HG03342 (cell line): Measurements from ENCODE around the gene KLHDC4.
"Not testable (repeated sequence)": the region's sequence is repeated elsewhere in the genome, so short reads cannot be mapped to it uniquely, and the experiment has no call there.

ENCODE experiments used
- ATAC-seq: cut with Tn5 transposase; IDR thresholded peaks from one replicate; pipeline ENCODE4 v1.9.1; 2021; ENCODE audit warnings: mild to moderate bottlenecking, moderate library complexity; ENCODE audit not compliant: unreplicated experiment

Gene KLHDC4

GRCh38 chr16:87788730-87789436, 23.1 kb upstream of the KLHDC4 start:
- not testable (repeated sequence) for ATAC-seq

- ATAC-seq = not testable (repeated sequence)
Measured at GRCh38 chr16:87787451-87788091, 21.8 kb upstream of the KLHDC4 start.

- no peak for ATAC-seq
Measured at GRCh38 chr16:87784812-87785211, 19.0 kb upstream of the KLHDC4 start.

GRCh38 chr16:87782033-87782432, 16.2 kb upstream of the KLHDC4 start:
- ATAC-seq = no peak

- ATAC-seq = no peak
Measured at GRCh38 chr16:87780385-87780989, 14.7 kb upstream of the KLHDC4 start.

- ATAC-seq = peak; percentile 46
Measured at GRCh38 chr16:87778830-87779579, 13.2 kb upstream of the KLHDC4 start.

- ATAC-seq = no peak
Measured at GRCh38 chr16:87778476-87778829, 12.7 kb upstream of the KLHDC4 start.

GRCh38 chr16:87773836-87774235, 8.1 kb upstream of the KLHDC4 start:
- ATAC-seq = not testable (repeated sequence)

GRCh38 chr16:87767456-87767855, 1.7 kb upstream of the KLHDC4 start:
- not testable (repeated sequence) for ATAC-seq

- ATAC-seq = no peak
Measured at GRCh38 chr16:87766485-87766797, 655 bp upstream of the KLHDC4 start.

- ATAC-seq = peak; percentile 29
Measured at GRCh38 chr16:87765473-87765775, 362 bp downstream of the KLHDC4 start.

GRCh38 chr16:87764600-87765472, 950 bp downstream of the KLHDC4 start:
- peak; percentile 27 for ATAC-seq

- ATAC-seq = no peak
Measured at GRCh38 chr16:87762620-87763019, 3.2 kb downstream of the KLHDC4 start.

GRCh38 chr16:87762071-87762571, 3.7 kb downstream of the KLHDC4 start:
- no peak for ATAC-seq

- no peak for ATAC-seq
Measured at GRCh38 chr16:87761060-87761459, 4.7 kb downstream of the KLHDC4 start.

GRCh38 chr16:87757841-87758426, 7.9 kb downstream of the KLHDC4 start:
- ATAC-seq = no peak

GRCh38 chr16:87754535-87754934, 11.3 kb downstream of the KLHDC4 start:
- no peak for ATAC-seq

- ATAC-seq = no peak
Measured at GRCh38 chr16:87747626-87748414, 18.0 kb downstream of the KLHDC4 start.

GRCh38 chr16:87746178-87746577, 19.6 kb downstream of the KLHDC4 start:
- no peak for ATAC-seq
